Panc1 (cell line): ENCODE data around the gene SHISA7.

Source experiments
- POLR2AphosphoS5 ChIP-seq: IDR thresholded peaks from 2 replicates; pipeline ENCODE4 v1.6.1; 2012; ENCODE audit warnings: mild to moderate bottlenecking, low read depth, low read length, moderate library complexity
- REST ChIP-seq, 2 experiments: IDR thresholded peaks; 2 replicates each; pipeline ENCODE4 v1.6.1; 2011 to 2012; ENCODE audit warnings: low read depth in 2 of 2, control low read depth in 1 of 2, low read length in 1 of 2, mild to moderate bottlenecking in 1 of 2, moderate library complexity in 1 of 2; ENCODE audit not compliant: insufficient read depth in 1 of 2
- TF ChIP-seq, protein P1 (sequence below): fragments of 450-650 bp; IDR thresholded peaks from 2 replicates; pipeline ENCODE4 v1.5.1; 2017; ENCODE audit warnings: mild to moderate bottlenecking

DNA sequence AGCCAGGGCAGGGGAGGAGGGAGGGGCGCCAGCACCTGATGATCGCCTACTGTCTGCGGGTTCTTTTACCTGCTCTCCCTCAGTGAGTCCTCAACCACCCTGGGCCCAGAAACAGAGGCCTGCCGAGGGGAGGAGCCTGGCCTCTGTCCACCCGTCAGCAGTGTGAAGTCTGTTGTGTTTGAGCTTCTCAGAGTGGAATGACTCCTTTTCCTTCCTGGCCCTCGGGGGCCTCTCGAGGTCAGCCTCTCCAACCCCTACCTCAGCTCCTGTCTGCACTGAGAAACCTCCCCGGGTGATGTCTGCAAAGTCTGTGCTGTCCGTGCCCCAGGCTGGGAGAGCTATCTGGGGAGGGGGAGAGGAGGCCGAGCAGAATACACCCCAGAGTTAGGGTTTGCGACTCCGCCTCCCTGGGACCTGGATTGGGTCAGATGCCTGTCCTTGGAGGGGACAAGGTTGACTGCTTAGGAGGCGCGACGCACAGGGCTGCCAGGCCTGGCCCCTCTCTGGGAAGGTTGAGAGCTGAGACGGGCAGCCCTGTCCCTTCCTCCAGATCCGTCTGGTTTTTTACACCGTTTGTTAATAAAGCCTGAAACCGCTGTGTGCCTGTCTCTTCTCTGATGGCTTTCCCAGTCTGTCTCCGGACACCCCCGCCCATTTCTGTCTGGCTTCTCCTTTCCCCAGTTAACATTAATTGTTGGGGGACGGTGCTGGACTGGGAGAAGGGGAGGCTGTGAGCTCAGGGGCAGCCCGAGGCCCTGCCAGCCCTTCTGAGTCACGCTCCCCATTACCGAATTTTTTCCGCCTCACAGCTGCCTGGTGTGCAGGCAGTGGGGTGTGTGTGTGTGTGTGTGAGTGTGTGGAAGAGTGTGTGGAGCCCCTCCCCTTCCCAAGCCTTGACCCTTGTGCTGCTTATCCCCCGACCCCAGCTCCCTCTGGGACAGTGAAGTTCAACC lies 44.1 kb upstream of the SHISA7 start:
- TF ChIP-seq, protein P1, sequence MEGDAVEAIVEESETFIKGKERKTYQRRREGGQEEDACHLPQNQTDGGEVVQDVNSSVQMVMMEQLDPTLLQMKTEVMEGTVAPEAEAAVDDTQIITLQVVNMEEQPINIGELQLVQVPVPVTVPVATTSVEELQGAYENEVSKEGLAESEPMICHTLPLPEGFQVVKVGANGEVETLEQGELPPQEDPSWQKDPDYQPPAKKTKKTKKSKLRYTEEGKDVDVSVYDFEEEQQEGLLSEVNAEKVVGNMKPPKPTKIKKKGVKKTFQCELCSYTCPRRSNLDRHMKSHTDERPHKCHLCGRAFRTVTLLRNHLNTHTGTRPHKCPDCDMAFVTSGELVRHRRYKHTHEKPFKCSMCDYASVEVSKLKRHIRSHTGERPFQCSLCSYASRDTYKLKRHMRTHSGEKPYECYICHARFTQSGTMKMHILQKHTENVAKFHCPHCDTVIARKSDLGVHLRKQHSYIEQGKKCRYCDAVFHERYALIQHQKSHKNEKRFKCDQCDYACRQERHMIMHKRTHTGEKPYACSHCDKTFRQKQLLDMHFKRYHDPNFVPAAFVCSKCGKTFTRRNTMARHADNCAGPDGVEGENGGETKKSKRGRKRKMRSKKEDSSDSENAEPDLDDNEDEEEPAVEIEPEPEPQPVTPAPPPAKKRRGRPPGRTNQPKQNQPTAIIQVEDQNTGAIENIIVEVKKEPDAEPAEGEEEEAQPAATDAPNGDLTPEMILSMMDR, result no peak
- peak; percentile 44 for TF ChIP-seq POLR2AphosphoS5
- no peak for TF ChIP-seq REST (IDR thresholded peaks at IDR 0.05; ENCODE audit: insufficient read depth in 1 of 2, low read depth in 2 of 2, low read length in 1 of 2)
